ENCODE results near the gene CLDN15.

The CLDN15 gene

DNA sequence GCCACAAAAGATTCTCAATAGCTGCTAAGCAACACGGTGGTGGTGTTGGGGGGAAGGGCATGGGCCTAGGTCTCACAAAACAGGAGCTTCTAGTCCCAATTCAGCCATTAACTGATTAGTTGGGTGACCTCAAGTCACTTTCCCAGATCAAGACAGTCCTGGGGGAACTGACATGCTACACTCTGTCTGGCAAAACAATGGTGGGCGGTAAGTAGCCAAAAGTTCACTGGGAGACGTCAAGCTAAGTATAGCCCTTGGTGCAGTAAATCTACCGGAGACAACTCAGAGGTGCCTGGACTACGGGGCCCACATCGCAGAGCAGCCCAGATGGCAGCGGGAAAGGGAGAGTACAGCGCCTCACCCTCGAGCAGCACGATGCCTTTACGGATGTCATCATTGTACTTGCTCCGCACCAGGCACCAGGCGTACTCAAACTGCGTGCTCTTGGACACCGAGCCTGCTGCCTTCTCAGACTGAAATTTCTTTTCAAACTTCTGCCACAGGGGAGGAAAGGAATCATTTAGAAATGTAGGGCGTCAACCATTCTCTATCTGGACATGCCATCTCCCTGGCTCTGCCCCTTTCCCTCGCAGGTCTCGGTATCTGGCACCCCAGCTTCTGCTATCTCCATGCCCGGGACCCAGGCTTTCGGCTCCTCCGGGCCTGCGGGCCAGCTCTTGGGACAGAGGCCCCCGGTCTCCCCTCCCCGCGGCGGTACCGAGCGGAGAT lies 6.2 kb upstream of the CLDN15 start:
- no peak for DNase-seq

DNA sequence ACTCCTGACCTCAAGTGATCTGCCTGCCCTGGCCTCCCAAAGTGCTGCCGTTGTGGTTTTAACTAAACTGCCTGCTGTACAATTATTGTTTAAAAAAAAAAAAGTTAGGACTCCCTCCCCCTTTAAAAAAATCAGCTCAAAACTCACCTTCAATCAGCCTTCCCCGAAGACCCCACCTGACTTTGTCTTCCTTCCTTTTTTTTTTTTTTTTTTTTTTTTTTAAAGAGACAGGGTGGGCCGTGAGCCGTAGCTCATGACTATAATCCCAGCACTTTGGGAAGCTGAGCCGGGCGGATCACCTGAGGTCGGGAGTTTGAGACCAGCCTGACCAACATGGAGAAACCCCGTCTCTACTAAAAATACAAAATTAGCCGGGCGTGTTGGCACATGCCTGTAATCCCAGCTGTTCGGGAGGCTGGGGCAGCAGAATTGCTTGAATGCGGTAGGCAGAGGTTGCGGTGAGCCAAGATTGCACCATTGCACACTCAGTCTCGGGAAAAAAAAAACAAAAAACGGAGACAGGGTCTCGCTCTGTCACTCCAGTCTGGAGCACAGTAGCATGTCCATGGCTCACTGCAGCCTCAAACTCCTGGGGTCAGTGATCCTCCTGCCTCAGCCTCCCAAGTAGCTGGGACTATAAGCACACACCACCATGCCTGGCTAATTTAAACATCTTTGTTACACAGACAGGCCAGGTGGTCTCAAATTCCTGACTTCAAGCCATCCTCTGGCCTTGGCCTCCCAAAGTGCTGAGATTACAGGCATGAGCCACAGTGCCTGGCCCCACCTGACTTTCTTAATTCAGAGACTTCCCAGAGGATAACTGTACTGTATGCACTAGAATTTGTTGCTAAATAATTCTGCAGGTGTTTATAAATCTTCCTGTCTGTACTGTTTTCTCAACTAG lies 4.1 kb upstream of the CLDN15 start:
- no peak for DNase-seq

DNA sequence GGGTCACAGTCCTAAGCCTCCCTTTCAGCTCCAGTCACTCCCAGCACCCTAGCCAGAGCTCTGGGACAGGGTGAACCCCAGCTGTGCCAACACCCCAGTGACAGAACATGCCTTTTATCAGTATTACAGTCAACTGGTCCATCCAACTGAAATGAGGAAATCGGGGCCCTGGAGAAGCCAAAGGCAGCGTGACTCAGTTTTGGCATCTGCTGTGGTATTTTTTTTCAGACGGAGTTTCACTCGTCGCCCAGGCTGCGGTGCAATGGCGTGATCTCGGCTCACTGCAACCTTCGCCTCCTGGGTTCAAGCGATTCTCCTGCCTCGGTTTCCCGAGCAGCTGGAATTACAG lies 3.4 kb upstream of the CLDN15 start:
- no peak for DNase-seq

DNA sequence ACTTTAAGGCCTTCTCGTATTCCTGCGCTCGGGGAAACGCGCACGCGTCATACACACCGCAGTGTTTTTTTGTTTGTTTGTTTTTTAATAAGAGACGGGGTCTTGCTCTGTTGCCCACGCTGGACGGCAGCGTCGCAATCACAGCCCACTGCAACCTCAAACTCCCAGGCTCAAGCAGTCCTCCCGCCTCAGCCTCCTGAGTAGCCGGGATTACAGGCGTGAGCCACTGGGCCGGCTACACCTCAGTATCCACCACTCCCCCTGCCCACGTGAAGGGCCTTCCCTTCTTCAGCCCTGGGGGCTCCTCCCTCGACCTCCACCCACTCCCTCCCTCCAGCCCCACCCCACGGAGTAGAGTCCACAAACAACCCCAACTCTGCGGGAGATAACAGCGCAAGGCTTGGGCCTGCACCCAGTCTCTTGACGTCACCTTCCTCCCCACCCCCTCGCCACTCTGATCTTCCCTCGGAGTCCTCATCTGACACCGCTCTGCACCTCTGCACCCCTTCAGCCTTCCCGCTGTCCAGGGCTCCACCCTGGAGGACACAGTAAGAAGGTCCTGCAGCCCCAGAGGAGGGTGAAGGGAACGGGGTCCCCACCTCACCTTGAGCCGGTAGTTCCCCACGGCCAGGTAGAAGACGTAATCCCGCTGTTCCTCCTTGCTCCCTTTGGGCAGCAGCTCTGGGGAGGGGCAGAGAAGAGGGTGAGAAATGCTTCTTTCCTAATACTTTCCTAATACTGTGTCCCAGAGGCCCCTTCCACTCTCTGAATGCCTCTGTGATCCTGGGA lies 2.8 kb upstream of the CLDN15 start:
- DNase-seq = no peak

DNA sequence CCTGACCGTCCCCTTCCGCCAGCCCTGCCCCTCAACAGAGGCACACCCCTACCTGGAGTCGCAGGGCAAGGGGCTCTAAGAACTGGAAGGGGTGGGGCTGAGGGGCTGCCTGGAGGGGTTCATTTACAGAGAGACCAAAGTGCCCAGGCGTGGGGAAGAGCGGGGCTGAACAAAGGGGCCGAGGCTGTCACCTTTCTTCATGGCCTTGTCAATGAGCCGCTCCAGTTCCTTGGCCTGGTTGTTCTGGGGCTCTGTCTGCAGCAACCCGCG lies 2.3 kb upstream of the CLDN15 start:
- no peak for DNase-seq

DNA sequence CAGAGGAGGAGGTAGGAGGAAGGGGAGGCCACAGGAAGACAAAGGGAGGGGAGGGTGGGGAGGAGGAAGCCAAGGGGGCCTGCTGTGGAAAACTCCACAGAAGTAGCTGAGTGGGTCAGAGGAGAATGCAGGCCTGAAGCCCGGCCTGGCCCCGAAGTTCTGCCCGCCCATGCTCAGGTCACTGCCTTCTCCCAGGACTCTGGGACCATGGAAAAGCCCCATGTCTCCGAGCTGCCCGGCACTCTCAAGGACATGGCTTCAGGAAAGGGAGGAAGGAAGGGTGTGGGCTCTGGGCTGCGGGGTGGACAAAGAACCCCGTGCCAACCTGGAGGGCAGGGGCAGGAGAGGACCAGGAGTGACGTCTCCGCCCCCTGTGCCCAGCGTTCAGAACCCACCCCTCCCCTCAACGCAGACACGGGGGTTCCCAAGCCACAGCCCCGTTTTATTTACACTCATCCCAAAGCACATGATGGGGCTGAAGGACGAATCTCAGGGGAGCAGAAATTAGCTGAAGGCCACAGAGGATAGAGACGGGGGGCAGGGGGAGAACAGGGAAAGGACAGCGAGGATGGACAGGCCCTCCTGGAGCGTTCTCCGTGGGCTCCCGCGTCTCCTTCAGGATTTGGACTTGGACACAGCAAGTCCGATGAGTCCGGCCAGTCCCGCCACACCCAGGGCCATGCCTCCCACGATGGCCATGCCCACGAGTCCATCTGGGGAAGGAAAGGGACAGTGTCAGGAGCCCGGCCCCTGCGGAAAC lies 1.8 kb upstream of the CLDN15 start:
- no peak for DNase-seq

DNA sequence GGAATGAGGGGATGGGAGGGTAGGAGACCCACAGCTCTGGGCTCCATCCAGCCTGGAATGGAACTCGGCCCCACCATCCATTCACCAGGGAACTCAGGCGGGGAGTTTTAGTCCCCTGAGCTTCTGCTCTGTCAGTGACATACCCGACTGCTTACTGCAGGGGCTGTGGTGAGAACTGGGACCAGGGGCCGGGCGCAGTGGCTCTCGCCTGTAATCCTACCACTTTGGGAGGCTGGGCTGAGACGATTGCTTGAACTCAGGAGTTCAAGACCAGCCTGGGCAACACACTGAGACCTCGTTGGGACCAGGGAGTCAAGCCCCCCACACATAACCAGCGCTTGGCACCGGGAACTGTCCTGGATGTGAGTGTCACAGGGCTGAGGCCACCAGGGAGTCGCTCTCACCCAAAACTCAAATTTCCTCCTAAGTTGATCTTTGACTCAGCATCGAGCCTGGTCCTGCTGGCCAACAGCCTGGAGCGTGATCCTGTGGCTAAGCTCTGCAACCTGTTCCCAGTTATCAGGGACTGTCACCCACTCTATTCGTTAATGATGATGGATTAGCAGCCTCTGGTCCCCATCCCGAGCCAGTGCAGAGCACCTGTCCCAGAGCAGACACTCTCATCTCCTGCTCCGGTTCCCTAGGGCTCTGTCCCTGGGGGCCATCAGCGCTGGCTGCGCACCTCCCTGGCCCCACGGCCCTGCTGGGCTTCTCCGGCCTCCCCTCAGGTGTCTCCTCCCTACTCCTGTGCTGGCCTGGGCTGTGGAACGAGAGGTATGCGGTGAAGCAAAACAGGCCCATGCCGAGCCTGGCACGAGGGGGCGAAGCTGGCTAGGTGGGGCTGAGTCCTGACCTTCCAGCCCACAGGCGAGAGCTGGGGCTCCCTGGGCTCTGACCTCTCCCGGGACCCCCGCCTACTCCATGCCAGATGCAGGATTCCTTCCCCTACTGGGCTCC lies 902 bp upstream of the CLDN15 start:
- no peak for DNase-seq

DNA sequence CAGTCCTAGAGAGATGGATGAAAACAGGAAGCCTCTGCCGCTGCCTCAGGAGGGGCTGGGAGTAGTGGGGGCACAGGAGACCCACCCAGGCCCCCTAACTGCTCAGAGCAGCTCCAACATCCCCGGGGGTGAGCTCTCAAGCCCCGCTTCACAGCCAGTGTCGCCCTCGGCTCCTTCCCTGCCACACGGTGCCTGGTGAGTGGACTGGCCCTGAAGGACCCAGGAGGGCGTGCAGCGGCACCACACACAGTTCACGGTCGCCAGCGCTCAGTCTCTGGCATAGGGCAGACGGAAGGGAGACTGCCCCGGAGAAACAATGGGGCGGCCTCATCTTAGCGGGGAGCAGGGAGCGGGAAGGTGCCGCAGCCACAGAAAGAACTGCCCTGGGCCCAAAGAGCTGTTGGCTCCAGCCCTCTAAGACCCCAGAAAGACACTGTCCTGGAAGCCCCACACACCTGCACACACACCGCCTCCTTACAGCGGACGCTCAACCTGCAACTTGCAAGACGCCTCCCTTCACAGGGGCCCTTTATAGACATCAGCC lies 1.2 kb downstream of the CLDN15 start:
- no peak for DNase-seq

DNA sequence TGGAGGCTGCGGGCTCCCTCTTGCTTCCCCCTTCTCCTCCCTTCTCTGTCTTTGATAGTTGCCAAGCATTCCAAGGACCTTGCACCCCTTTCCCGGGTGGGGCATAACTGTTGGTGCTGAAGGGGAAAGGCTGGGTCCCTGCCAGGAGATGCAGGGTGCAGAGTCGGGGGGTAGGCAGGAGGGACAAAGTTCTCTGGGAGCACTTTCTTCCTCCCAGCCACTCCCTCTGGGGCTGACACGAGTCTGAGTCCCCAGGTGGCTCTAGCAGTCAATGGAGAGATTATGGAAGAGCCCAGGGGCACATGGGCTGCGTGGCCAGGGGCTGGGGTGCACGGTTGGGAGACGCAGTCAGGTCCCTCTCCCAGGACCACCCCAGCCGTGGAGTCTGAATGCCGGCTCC lies 2.1 kb downstream of the CLDN15 start:
- no peak for DNase-seq

DNA sequence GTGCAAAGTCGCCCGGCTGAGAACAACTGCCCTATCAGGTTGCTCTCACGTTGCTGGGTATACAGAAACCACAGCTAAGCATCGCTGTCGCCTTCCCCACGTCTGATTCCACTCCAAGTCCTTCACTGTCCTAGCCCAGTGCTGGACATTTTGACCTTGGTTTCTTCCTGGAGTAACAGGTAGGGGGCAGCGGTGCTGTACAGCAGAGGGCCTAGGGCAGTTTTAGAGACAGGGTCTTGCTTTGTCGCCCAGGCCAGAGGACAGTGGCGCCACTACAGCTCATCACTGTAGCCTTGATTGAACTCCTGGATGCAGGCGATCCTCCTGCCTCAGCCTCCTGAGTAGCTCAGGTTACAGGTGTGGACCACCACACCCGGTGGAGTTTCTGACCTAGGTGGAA lies 2.6 kb downstream of the CLDN15 start:
- no peak for DNase-seq

DNA sequence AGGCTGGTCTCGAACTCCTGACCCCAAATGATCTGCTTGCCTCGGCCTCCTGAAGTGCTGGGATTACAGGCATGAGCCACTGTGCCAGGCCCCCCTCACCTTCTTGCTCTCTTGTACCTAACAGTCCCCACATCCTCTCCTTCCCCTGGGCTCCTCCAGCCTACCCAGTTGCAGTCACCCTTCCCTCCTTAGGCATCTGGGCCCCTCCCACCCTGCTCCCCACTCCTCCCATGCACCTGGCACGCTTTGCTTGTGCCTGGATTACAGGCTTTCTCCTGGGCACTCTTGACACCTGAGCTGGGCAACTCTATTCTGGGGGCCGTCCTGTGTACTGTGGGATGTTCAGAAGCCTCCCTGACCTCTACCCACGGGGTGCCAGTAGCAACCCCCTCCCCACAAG lies 3.0 kb downstream of the CLDN15 start:
- no peak for DNase-seq

DNA sequence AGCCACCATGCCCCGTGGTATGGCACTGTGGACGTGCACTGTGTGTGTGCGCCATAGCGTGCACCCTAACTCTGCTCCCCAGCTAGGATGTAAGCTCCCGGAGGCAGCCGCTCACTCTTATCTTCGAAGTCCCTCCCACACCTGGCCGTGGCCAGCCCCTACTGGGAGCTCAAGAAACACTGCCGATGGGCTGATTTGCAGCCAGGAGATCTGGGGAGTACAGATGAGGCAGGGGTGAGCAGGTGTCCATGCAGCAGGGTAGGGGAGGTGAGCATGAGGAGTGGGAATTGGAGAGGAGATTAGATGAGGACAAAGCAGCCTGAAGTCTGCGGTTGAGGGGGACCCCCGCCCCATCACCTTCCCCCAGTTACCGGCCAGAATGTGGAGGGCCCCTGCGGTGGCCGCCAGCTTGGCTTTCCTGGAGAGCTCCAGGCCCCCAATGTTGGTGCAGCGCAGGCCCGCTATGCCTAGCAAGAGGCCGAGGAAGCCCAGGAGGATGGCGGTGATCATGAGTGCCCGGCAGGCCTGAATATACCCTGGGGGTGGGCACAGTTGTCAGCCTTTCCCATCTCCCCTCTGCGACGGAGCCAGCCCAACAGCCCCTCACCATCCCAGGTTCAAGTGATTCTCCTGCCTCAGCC lies 3.6 kb downstream of the CLDN15 start:
- no peak for DNase-seq

DNA sequence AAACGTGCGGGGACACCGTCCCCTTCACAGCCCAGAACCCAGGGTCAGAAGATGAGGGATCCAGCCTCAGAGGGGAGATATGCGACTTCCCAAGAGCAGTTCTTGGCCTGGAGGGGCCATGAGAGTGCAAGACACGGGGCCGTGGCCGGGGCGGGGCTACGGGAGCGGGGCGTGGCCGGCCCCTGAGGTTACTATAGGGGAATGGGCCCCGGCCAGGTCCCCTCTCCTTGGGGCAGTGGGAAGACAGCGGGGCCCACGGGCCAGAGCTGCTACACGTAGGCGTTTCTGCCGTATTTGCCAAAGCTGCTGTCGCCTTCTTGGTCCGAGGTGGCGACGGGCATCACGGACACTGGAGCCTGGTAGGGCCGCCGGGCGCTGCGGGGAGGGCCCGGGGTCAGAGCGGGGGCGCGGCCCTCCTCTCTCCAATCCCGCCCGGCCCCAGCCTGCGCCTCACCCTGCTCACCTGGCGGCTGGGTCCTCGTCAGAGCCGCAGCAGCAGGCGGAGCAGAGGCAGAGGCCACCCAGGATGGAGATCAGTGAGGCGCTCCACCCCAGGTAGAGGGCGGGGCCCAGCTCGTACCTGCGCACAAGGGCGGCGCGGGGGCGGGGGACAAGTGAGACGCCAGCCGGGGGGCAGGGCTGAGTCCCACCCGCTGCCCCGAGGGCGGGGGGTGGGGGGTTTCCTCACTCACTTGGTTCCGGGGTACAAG lies 5.3 kb downstream of the CLDN15 start:
- peak; percentile 62 for DNase-seq

DNA sequence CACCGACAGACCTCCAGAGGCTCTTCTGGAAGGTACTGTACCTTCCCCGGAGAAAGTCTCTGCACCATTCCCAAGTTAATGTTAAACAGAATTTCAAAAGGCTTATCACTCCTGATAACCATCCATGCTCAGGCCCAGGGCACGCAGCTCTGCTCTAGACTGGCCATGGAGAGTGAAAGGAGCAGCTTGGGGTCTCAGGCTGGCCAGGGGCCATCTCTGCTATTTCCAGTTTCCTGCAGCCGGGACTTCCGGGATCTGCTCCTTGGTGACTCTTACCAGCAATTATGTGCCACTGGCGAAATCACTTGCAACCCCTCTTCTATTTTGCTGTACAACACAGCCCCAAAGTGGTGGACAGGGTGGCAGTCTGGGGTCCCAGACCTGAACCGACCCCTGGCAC lies 6.0 kb downstream of the CLDN15 start:
- DNase-seq = no peak

DNA sequence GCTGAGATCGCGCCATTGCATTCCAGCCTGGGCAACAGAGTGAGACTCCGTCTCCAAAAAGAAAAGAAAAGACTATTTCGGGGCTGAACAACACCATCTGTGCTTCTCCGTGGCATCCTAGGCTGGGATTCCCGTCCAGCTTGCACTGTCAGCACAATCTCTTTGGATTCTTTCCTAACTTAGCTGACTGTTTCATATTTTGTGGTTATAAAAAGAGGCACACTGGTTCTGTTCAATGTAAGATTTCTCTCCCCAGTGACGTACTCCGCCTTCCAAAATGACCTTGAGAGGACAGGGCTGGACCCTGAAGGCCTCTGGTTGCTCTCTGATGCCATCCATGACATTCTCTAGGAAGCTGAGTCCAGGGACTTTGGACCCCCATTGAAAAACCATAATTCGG lies 10.9 kb downstream of the CLDN15 start:
- DNase-seq = no peak

DNA sequence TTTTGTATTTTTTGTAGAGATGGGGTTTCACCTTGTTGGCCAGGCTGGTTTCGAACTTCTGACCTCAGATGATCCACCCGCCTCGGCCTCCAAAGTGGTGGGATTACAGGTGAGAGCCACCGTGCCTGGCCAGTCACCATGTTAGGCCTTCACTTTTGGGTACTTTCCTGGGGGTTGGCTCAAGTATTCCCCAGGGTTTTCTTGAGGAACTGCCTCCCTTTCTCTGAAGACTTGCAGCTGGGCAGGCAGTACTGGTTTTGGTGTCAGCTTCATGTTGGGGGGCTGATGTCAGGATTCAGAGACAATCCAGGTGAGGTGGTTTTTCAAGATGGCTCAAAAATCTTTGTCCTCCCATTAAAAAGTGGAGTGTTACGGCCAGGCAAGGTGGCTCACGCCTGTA lies 12.0 kb downstream of the CLDN15 start:
- DNase-seq = no peak

DNA sequence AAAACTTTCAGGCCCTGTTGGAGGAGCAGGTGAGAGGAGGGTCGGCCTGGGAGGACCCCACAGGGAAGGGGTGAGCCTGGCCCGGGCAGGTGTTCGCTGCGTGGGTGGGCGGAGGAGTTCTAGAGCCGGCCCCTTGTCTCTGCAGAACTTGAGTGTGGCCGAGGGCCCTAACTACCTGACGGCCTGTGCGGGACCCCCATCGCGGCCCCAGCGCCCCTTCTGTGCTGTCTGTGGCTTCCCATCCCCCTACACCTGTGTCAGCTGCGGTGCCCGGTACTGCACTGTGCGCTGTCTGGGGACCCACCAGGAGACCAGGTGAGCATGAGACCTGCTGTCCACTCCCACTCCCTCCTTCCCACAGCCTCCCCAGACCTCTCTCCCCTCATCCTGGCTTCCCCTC lies 14.1 kb downstream of the CLDN15 start:
- DNase-seq = no peak

DNA sequence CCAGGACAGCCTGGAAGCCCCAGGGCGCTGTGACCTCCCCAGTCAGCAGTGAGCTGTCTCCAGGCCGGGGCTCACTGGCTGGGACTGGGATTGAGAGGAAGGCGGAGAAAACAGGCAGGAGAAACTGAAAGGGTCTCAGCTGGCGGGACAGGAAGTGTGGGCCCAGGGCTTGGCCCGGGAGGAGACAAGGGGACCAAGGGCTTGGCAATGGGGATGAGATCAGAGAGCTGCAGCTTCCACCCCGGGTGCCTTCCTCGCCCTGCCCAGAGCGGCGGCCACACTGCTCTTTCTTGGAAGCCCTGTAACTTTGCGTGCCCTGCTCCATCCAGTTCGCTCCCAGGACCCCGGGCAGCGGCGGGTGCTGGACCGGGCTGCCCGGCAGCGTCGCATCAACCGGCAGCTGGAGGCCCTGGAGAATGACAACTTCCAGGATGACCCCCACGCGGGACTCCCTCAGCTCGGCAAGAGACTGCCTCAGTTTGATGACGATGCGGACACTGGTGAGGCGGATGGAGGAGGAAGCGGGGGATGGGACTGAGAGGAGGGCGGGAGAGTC lies 15.2 kb downstream of the CLDN15 start:
- no peak for DNase-seq

DNA sequence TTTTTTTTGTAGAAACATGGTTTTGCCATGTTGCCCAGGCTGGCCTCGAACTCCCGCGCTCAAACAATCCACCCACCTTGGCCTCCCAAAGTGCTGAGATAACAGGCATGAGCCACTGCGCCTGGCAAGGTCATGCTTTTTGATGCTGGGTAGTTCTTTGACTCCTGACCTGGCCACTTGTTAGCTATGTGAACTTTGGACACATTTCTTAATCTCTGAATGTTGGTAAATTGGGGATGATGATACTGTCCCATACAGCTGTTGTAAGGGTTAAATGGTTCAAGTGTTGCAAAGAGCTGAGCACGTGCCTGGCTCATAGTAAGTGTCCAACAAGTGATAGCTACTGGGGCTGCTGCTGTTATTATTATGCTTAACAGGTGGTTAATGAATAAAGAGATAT lies 17.3 kb downstream of the CLDN15 start:
- no peak for DNase-seq

Data from NCI-H510A treated with DMSO at 0.1 percent for 48 hours (cell line).